GM12878 (cell line): ENCODE results near the gene CDK16. TPM values are rescaled to one million over a fixed set of nuclear protein-coding genes. Genes with fewer than 3 reads are reported as not detected.

Experiments
- ATAC-seq: fragments of 200-7000 bp; cut with Tn5 transposase; 3 replicates; pipeline ENCODE4 v1.9.1; 2020; ENCODE audit warnings: mild to moderate bottlenecking, moderate library complexity
- BruUV-seq: library from RNA; stranded (reverse); fragments of 400-500 nt; replicated peaks from 2 replicates; lab custom pipeline; 2021; lab: Mats Ljungman, UMichigan
- CTCF ChIA-PET: fragments of 300-600 bp; sonication (Branson Sonifier 250); formaldehyde crosslinking; extraction: SDS; loops from one replicate; lab custom pipeline; 2021; ENCODE audit warnings: inconsistent platforms; lab: Yijun Ruan, JAX
- POLR2A ChIA-PET: fragments of 350-600 bp; formaldehyde crosslinking; extraction: SDS; loops from one replicate; lab custom pipeline; 2021; ENCODE audit warnings: inconsistent platforms; lab: Charles Lee
- RAD21 ChIA-PET: fragments of 300-600 bp; sonication (Branson Sonifier 250); formaldehyde crosslinking; loops from one replicate; lab custom pipeline; 2023; ENCODE audit warnings: antibody characterized with exemption; ENCODE audit not compliant: unreplicated experiment; lab: Charles Lee
- SMC1A ChIA-PET: fragments of 300-600 bp; sonication (Branson Sonifier 250); formaldehyde crosslinking; loops from one replicate; lab custom pipeline; 2023; ENCODE audit not compliant: unreplicated experiment, uncharacterized antibody; lab: Charles Lee
- DNase-seq: peaks from one replicate; pipeline ENCODE4 v3.0.0-alpha.2; 2011; ENCODE audit warnings: low read depth, low spot score
- FAIRE-seq: peaks from 3 replicates; lab custom pipeline; 2011; peaks lifted over from hg19 to GRCh38; lab: Jason Lieb, UNC
- H2AFZ ChIP-seq: 2 replicates; pipeline ENCODE4 v1.6.0; 2011; ENCODE audit warnings: low read depth, low read length, control low read depth; ENCODE audit not compliant: control insufficient read depth
- H3K27ac ChIP-seq: 2 replicates; pipeline ENCODE4 v1.5.1; 2011; ENCODE audit warnings: control low read depth; ENCODE audit not compliant: control insufficient read depth, insufficient read depth
- H3K27me3 ChIP-seq, 2 experiments: replicated peaks in 1 of 2; 2 replicates each; pipeline versions ENCODE4 v1.6.0 to v1.6.1; 2011; ENCODE audit warnings: low read length in 1 of 2; ENCODE audit not compliant: control insufficient read depth in 2 of 2, insufficient read depth in 2 of 2
- H3K36me3 ChIP-seq, 2 experiments: 2 replicates each; pipeline ENCODE4 v1.5.1; 2011; ENCODE audit warnings: low read length in 1 of 2; ENCODE audit not compliant: control insufficient read depth in 2 of 2, insufficient read depth in 2 of 2
- H3K4me1 ChIP-seq: 2 replicates; pipeline ENCODE4 v1.6.1; 2011; ENCODE audit warnings: mild to moderate bottlenecking, low read length, moderate library complexity, mixed read lengths; ENCODE audit not compliant: control insufficient read depth, insufficient read depth
- H3K4me2 ChIP-seq: 2 replicates; pipeline ENCODE4 v1.6.0; 2011; ENCODE audit warnings: control low read depth; ENCODE audit not compliant: control insufficient read depth, insufficient read depth
- H3K4me3 ChIP-seq: fragments of 200-600 bp; sonication (generic); 2 replicates; pipeline ENCODE4 v1.5.1; 2016
- H3K79me2 ChIP-seq: 2 replicates; pipeline ENCODE4 v1.6.0; 2011; ENCODE audit warnings: low read length; ENCODE audit not compliant: control insufficient read depth, insufficient read depth
- H3K9ac ChIP-seq: 2 replicates; pipeline ENCODE4 v1.8.0; 2011; ENCODE audit warnings: low read length, control low read depth, mixed read lengths; ENCODE audit not compliant: control insufficient read depth, insufficient read depth
- H3K9me3 ChIP-seq: replicated peaks from 3 replicates; pipeline ENCODE4 v1.5.1; 2011; ENCODE audit warnings: mild to moderate bottlenecking, low read length; ENCODE audit not compliant: control insufficient read depth, insufficient read depth
- H4K20me1 ChIP-seq: 2 replicates; pipeline ENCODE4 v1.6.0; 2011; ENCODE audit not compliant: control insufficient read depth, insufficient read depth
- ASH2L ChIP-seq: fragments of 300-600, 200-600 bp; sonication (generic); IDR thresholded peaks from 2 replicates; pipeline ENCODE4 v1.6.1; 2017; ENCODE audit warnings: low read depth, mild to moderate bottlenecking, borderline replicate concordance
- BACH1 ChIP-seq: fragments of 450-650 bp; IDR thresholded peaks from 2 replicates; pipeline ENCODE4 v1.6.1; 2017; ENCODE audit warnings: mild to moderate bottlenecking, borderline replicate concordance
- BCL11A ChIP-seq: IDR thresholded peaks from 2 replicates; pipeline ENCODE4 v1.6.1; 2011; ENCODE audit warnings: low read depth, low read length
- CBX5 ChIP-seq: sonication (generic); IDR thresholded peaks from 2 replicates; pipeline ENCODE4 v1.6.1; 2016; ENCODE audit warnings: low read depth, moderate library complexity, mild to moderate bottlenecking, inconsistent platforms
- CHD2 ChIP-seq: IDR thresholded peaks from 2 replicates; pipeline ENCODE4 v1.6.1; 2011; ENCODE audit warnings: low read depth, low read length, improper control_type of control experiment, borderline replicate concordance
- IKZF2 ChIP-seq, 2 experiments: fragments of 450-650 bp; IDR thresholded peaks; 2 replicates each; pipeline ENCODE4 v1.6.1; 2017; ENCODE audit warnings: mild to moderate bottlenecking in 2 of 2, moderate library complexity in 2 of 2
- IRF4 ChIP-seq: IDR thresholded peaks from 2 replicates; pipeline ENCODE4 v1.6.1; 2011; ENCODE audit warnings: low read depth, low read length
- KLF5 ChIP-seq: fragments of 450-650 bp; IDR thresholded peaks from 2 replicates; pipeline ENCODE4 v1.6.1; 2014; ENCODE audit warnings: mild to moderate bottlenecking; ENCODE audit not compliant: partially characterized antibody
- POLR2AphosphoS2 ChIP-seq: IDR thresholded peaks from 2 replicates; pipeline ENCODE4 v1.6.1; 2011; ENCODE audit warnings: low read depth, mild to moderate bottlenecking, low read length, improper control_type of control experiment, moderate library complexity
- RELA ChIP-seq: fragments of 450-650 bp; IDR thresholded peaks from 2 replicates; pipeline ENCODE4 v1.8.0; 2014; ENCODE audit warnings: borderline replicate concordance; ENCODE audit not compliant: partially characterized antibody
- SIN3A ChIP-seq: IDR thresholded peaks from 2 replicates; pipeline ENCODE4 v1.6.1; 2012; ENCODE audit warnings: low read depth, low read length, improper control_type of control experiment
- SMAD5 ChIP-seq: IDR thresholded peaks from 2 replicates; pipeline ENCODE4 v1.6.1; 2016; ENCODE audit warnings: antibody characterized with exemption, low read depth
- SPI1 ChIP-seq: IDR thresholded peaks from 2 replicates; pipeline ENCODE4 v1.6.1; 2011; ENCODE audit warnings: low read depth, mild to moderate bottlenecking, low read length, moderate library complexity, borderline replicate concordance; ENCODE audit not compliant: insufficient read depth
- TARDBP ChIP-seq: IDR thresholded peaks from 2 replicates; pipeline ENCODE4 v1.6.1; 2016; ENCODE audit warnings: borderline replicate concordance
- TBL1XR1 ChIP-seq: IDR thresholded peaks from 2 replicates; pipeline ENCODE4 v1.6.1; 2012; ENCODE audit warnings: low read depth, low read length, improper control_type of control experiment
- WGBS: methylation state at CpG from one replicate; pipeline ENCODE4 v1.1.6; 2016; ENCODE audit warnings: low lambda C conversion rate; ENCODE audit not compliant: insufficient replicate concordance, insufficient coverage; ENCODE audit errors: missing lambda C conversion rate; 5-methylcytosine and 5-hydroxymethylcytosine counted together
- in situ Hi-C: fragments of 300-500 bp; cut with MboI; formaldehyde crosslinking; loops from 9 replicates; pipeline ENCODE4 v1.14.3; 2018; ENCODE audit warnings: mixed read lengths
- intact Hi-C: fragments of 100-400 bp; cut with micrococcal nuclease; formaldehyde crosslinking; loops from one replicate; pipeline ENCODE4 v1.14.2; 2022; ENCODE audit not compliant: unreplicated experiment
- polyA plus RNA-seq, 11 experiments: library from polyadenylated mRNA; depleted of rRNA in 4 of 11; unstranded in 6 of 11; stranded (reverse) in 5 of 11; fragments of >200 nt; fragmentation: Nextera tagmentation in 4 of 11; fragmentation: Illumina TruSeq in 1 of 11; extraction: Ambion mirVana in 4 of 11; extraction: Trizol in 1 of 11; gene quantifications; 1 replicate in 1 of 11; 2 replicates in 10 of 11; pipeline versions ENCODE4 v1.2.1 to v1.2.3, GENCODE V29; 2011 to 2016; ENCODE audit warnings: inconsistent platforms in 2 of 11, missing spikeins in 2 of 11, low read depth in 1 of 11
- total RNA-seq, 4 experiments: library from RNA; depleted of rRNA in 3 of 4; stranded (reverse); fragments of >200 nt in 3 of 4; fragmentation: Illumina TruSeq in 1 of 4; extraction: Trizol in 1 of 4; gene quantifications; 2 replicates each; pipeline versions ENCODE4 v1.2.1 to v1.2.3, GENCODE V29; 2013 to 2021
- TF ChIP-seq, protein P1 (sequence below): IDR thresholded peaks from 2 replicates; pipeline ENCODE4 v1.6.1; 2012; ENCODE audit warnings: low read depth, low read length, improper control_type of control experiment
- TF ChIP-seq, protein P2 (sequence below): fragments of 450-650 bp; formaldehyde crosslinking; IDR thresholded peaks from 2 replicates; pipeline ENCODE4 v1.4.0; 2022; ENCODE audit warnings: mild to moderate bottlenecking, moderate library complexity

CDK16 gene
- total and polyA plus RNA-seq, 10 of the 15 experiments (the other 5 are each of a cell fraction or from before 2014, with no cell fraction given) = 2.4 to 75.1 (median 48.2) TPM

DNA sequence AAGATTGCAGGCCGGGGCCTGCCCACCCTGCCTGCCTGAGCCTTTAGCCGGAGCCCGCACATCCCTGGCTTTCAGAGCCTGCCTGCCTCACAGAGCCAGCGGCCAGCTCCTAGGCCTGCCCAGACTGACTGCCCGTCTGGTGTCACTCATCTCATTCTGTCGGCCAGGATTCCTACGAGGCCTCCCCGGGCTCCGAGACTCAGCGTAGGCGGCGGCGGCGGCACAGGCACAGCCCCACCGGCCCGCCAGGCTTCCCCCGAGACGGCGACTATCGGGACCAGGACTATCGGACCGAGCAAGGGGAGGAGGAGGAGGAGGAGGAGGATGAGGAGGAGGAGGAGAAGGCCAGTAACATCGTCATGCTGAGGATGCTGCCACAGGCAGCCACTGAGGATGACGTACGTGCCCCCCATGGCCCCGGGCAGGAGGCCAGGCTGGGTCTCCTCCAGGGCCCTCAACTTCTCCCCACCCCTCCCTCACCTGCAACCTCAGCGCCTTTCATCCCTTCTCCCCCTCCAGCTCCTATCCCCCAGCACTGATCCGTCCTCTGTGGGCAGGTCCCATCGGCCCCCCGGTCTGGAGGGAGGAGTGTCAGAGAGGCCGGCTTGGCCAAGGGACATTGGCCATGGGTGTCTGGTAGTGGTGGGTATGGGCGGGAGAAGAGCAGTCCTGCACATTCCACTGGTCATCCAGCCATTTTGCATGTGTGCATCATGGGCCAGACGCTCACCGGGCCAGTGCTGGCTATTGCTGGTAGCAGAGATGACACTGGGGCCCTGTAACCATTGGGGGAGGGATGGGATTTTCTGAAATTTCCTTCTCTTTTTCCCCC, 47.4 kb upstream of the CDK16 start:
- intact Hi-C loops = no loop called here
- no peaks in the 10 kb centered on the region for H3K9me3 ChIP-seq
- no peak for DNase-seq
- FAIRE-seq = no peak
- H3K4me3 ChIP-seq = no peak overlapping the region
- no peaks in the 10 kb centered on the region for H3K4me1 ChIP-seq
- POLR2A ChIA-PET = no interaction called here
- no peaks in the 10 kb centered on the region for H3K27me3 ChIP-seq
- no peaks in the 10 kb centered on the region for H3K79me2 ChIP-seq
- no peaks in the 10 kb centered on the region for H4K20me1 ChIP-seq
- TF ChIP-seq POLR2AphosphoS2 (no peak), SIN3A (no peak), SMAD5 (no peak), IRF4 (no peak), RELA (no peak), TBL1XR1 (no peak), ASH2L (no peak), CHD2 (no peak), SPI1 (no peak), IKZF2 (IDR thresholded peaks at IDR 0.05) (no peak), TARDBP (no peak), BACH1 (no peak), CBX5 (no peak), BCL11A (no peak), KLF5 (no peak)
- TF ChIP-seq, protein P1, sequence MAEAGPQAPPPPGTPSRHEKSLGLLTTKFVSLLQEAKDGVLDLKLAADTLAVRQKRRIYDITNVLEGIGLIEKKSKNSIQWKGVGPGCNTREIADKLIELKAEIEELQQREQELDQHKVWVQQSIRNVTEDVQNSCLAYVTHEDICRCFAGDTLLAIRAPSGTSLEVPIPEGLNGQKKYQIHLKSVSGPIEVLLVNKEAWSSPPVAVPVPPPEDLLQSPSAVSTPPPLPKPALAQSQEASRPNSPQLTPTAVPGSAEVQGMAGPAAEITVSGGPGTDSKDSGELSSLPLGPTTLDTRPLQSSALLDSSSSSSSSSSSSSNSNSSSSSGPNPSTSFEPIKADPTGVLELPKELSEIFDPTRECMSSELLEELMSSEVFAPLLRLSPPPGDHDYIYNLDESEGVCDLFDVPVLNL = no peak
- TF ChIP-seq, protein P2, sequence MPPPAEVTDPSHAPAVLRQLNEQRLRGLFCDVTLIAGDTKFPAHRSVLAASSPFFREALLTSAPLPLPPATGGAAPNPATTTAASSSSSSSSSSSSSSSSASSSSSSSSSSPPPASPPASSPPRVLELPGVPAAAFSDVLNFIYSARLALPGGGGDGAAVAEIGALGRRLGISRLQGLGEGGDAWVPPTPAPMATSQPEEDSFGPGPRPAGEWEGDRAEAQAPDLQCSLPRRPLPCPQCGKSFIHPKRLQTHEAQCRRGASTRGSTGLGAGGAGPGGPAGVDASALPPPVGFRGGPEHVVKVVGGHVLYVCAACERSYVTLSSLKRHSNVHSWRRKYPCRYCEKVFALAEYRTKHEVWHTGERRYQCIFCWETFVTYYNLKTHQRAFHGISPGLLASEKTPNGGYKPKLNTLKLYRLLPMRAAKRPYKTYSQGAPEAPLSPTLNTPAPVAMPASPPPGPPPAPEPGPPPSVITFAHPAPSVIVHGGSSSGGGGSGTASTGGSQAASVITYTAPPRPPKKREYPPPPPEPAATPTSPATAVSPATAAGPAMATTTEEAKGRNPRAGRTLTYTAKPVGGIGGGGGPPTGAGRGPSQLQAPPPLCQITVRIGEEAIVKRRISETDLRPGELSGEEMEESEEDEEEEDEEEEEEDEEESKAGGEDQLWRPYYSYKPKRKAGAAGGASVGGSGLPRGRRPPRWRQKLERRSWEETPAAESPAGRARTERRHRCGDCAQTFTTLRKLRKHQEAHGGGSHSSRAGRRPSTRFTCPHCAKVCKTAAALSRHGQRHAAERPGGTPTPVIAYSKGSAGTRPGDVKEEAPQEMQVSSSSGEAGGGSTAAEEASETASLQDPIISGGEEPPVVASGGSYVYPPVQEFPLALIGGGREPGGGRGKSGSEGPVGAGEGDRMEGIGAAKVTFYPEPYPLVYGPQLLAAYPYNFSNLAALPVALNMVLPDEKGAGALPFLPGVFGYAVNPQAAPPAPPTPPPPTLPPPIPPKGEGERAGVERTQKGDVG (CRISPR knock-in tag) = no peak
- SMC1A ChIA-PET = no interaction called here
- WGBS = 79% methylated on average over 32 of the region's 34 CpGs
- CTCF ChIA-PET = no interaction called here
- no peak overlapping the region for H3K9ac ChIP-seq
- H2AFZ ChIP-seq = no peak overlapping the region
- peaks cover 0 to 8% of the 10 kb centered on the region in 2 experiments; a peak in 2 of 4 replicates for H3K36me3 ChIP-seq
- BruUV-seq = no TSS peak
- ATAC-seq = no peak
- in situ Hi-C loops = no loop called here
- no peak overlapping the region for H3K27ac ChIP-seq
- RAD21 ChIA-PET = no interaction called here
- no peak overlapping the region for H3K4me2 ChIP-seq
